ENCODE data around the gene CTSH. TPM values are rescaled to one million over a fixed set of nuclear protein-coding genes. Genes with fewer than 3 reads are reported as not detected.

The CTSH gene
- total RNA-seq, 1 experiment from 2014 or later, result 327 TPM

DNA sequence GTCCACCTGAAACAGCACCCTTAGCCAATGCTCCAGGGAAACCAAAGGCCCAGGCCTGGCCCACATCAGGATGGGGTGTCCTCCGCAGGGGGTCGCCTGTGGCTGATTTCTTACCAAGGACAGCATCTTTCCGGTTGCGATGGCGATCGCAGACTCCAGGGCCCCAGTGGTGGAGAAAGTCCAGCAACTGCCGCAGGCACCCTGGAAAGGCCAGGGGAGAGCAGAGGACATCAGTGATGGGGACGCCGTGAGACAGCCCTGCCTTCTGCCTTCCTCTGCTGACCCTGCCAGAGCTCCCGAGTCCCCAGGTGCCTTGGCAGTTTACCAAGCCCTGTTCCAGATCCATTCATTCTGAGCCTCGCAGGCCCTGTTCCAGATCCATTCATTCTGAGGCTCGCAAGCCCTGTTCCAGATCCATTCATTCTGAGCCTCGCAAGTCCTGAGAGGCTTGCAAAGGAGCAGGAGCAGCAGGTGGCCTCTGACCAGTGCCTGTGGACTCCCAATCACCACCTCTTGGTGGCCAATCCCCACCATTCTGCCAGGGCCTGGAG, 12.5 kb downstream of the CTSH start:
- no TSS peak for BruUV-seq (replicated peaks)

DNA sequence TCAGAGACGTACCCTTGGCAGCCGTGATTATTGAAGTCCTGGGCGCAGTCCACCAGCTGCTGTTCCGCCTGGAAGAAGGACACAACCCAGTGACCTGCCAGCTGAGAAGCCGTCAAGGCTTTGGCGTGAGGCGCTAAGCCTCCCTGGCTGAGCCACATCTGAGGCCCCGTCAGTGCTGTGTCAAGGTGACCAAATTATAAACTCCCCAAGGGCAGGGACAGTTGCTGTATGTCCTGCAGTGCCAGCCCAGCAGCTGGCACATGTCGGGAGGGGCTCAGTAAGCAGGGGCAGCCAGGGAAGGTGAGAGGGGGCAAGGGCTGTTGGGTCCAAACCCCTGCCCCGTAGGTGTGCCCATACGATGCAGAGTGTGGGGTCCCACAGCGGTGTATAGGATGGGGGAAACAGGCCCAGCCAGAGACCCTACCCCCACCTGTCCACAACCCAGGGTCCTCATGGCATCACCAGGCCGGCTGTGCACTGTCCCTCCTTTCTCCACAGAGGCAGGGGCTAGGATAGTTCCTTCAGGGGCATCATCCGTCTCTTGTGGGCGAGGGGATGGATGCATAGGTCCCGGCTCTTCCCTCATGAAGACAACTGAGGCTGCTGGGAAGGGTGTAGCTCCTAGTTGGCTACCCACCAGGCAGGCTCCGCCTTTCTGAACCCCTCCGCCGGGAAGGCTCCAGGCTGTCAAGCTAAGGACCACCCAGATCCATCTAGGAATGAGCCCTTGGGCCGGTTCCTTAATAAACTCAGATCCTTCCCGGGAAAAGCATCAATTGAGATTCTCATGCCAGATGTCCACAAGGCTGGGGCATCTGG, 13.2 kb downstream of the CTSH start:
- intact Hi-C loops (cut with micrococcal nuclease; ENCODE audit: unreplicated experiment), result no loop called here
- Mint-ChIP-seq H3K9me3 (ENCODE audit: low read depth, unreplicated experiment) (no peaks in the 10 kb centered on the region), H3K4me1 (ENCODE audit: low read depth, unreplicated experiment) (peaks cover 8% of the 10 kb centered on the region), H3K27ac (ENCODE audit: unreplicated experiment) (no peak overlapping the region), H3K4me3 (ENCODE audit: low read depth, unreplicated experiment) (no peak overlapping the region), H3K36me3 (ENCODE audit: insufficient read depth, unreplicated experiment) (peaks cover 66% of the 10 kb centered on the region), H3K27me3 (ENCODE audit: unreplicated experiment) (no peaks in the 10 kb centered on the region)
- no peak for DNase-seq
- CTCF ChIA-PET, result interaction anchor here (0.8 kb wide), 1 partner anchor 18 kb away, joined by 4 read pairs; no protein-coding TSS in a partner anchor
- TF ChIP-seq, protein P1, sequence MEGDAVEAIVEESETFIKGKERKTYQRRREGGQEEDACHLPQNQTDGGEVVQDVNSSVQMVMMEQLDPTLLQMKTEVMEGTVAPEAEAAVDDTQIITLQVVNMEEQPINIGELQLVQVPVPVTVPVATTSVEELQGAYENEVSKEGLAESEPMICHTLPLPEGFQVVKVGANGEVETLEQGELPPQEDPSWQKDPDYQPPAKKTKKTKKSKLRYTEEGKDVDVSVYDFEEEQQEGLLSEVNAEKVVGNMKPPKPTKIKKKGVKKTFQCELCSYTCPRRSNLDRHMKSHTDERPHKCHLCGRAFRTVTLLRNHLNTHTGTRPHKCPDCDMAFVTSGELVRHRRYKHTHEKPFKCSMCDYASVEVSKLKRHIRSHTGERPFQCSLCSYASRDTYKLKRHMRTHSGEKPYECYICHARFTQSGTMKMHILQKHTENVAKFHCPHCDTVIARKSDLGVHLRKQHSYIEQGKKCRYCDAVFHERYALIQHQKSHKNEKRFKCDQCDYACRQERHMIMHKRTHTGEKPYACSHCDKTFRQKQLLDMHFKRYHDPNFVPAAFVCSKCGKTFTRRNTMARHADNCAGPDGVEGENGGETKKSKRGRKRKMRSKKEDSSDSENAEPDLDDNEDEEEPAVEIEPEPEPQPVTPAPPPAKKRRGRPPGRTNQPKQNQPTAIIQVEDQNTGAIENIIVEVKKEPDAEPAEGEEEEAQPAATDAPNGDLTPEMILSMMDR (IDR thresholded peaks at IDR 0.05; ENCODE audit: unreplicated experiment), result no peak
- no TSS peak for BruUV-seq (replicated peaks)

More for the DNA sequence above, 12.5 kb downstream of the CTSH start:
- Mint-ChIP-seq H3K27ac (ENCODE audit: unreplicated experiment) (no peak overlapping the region), H3K36me3 (ENCODE audit: insufficient read depth, unreplicated experiment) (peaks cover 60% of the 10 kb centered on the region), H3K4me1 (ENCODE audit: low read depth, unreplicated experiment) (peaks cover 8% of the 10 kb centered on the region), H3K4me3 (ENCODE audit: low read depth, unreplicated experiment) (no peak overlapping the region), H3K9me3 (ENCODE audit: low read depth, unreplicated experiment) (no peaks in the 10 kb centered on the region), H3K27me3 (ENCODE audit: unreplicated experiment) (no peaks in the 10 kb centered on the region)
- CTCF ChIA-PET, result no interaction called here
- intact Hi-C loops (cut with micrococcal nuclease; ENCODE audit: unreplicated experiment), result no loop called here
- no peak for DNase-seq
- TF ChIP-seq, protein P1 (IDR thresholded peaks at IDR 0.05; ENCODE audit: unreplicated experiment), result no peak

DNA sequence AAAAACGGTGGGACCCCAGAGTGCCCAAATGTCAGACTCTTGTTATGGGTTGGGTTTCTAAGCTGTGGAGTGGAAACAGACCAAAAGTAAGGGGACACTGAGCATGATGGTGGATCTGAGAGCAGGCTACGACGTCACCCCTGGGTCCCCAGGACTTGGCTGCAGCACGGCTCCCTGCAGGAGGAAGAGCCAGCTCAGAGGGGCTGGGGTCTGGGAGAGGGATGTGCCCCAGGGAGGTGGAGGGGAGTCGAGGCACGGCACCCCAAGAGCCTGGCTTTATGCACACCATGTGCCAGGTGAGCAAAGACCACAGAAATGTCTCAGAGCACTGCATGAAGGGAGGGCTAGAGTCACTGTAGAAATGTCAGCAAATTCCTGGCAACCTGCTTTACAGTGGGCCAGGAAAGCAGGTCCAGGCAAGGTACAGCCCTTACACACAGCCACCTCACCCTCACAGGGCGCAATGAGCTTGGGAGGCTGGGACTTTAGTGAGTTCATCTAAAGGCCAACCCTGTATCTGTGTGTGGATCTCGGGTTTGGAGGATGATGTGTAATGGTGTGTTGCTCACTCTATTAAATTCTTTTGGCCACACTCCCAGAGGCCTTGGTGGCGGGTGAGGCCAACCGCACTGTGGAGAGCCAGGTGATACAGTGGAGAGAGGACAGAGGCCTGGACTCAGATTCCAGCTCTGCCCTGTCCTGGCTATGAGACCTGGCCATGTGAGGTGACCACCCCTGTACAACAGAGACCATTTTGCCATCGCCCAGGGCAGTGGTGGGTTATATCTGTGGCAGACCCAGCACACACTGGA, 14.1 kb downstream of the CTSH start:
- no peak overlapping the region for H3K27ac Mint-ChIP-seq (ENCODE audit: unreplicated experiment)
- intact Hi-C loops (cut with micrococcal nuclease; ENCODE audit: unreplicated experiment), result no loop called here
- BruUV-seq (replicated peaks), result no TSS peak
- H3K4me1 Mint-ChIP-seq (ENCODE audit: low read depth, unreplicated experiment), result peaks cover 8% of the 10 kb centered on the region
- no peak overlapping the region for H3K4me3 Mint-ChIP-seq (ENCODE audit: low read depth, unreplicated experiment)
- TF ChIP-seq, protein P1 (IDR thresholded peaks at IDR 0.05; ENCODE audit: unreplicated experiment), result no peak
- CTCF ChIA-PET, result interaction anchor here (0.8 kb wide), 1 partner anchor 19 kb away, joined by 4 read pairs; no protein-coding TSS in a partner anchor
- peaks cover 63% of the 10 kb centered on the region for H3K36me3 Mint-ChIP-seq (ENCODE audit: insufficient read depth, unreplicated experiment)
- no peaks in the 10 kb centered on the region for H3K9me3 Mint-ChIP-seq (ENCODE audit: low read depth, unreplicated experiment)
- peak; percentile 40 for DNase-seq
- H3K27me3 Mint-ChIP-seq (ENCODE audit: unreplicated experiment), result no peaks in the 10 kb centered on the region

DNA sequence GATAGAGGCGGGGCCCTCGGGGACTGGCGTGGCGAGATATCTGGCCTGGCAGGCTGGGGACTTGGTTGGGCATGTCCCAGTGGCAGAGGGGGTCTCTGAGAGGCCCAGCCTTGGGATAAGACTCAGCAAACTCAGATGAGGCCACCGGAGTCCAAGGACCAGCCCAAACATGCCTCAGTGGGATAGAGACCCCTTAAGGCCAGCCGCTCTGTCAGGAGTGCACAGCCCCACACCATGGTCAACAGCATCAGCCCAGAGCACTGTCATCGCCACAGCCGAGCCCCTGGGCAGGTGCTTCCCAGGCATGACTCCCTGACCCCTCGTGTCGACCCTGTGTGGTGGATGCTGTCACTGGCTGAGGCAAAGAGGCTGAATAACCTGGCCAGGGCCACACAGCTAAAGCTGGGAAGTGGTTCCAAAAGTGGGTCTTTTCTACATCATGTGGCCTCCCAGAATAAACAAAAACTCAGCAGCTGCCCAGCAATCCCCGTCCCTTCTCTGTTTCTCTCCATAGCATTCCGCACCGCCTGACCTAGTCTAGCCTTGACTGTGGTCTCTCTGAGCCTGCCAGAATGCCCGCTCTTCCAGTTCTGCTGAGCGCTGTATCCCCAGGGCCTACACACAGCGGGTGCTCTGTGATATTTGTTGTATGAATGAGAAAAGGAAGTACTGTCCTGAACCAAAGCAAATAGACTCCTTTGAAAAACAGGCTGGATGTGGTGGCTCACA, 15.1 kb downstream of the CTSH start:
- TF ChIP-seq, protein P1 (IDR thresholded peaks at IDR 0.05; ENCODE audit: unreplicated experiment), result no peak
- H3K9me3 Mint-ChIP-seq (ENCODE audit: low read depth, unreplicated experiment), result no peaks in the 10 kb centered on the region
- intact Hi-C loops (cut with micrococcal nuclease; ENCODE audit: unreplicated experiment), result no loop called here
- BruUV-seq (replicated peaks), result no TSS peak
- H3K4me3 Mint-ChIP-seq (ENCODE audit: low read depth, unreplicated experiment), result no peak overlapping the region
- CTCF ChIA-PET, result no interaction called here
- DNase-seq, result no peak
- H3K27me3 Mint-ChIP-seq (ENCODE audit: unreplicated experiment), result no peaks in the 10 kb centered on the region
- H3K27ac Mint-ChIP-seq (ENCODE audit: unreplicated experiment), result no peak overlapping the region
- H3K4me1 Mint-ChIP-seq (ENCODE audit: low read depth, unreplicated experiment), result peaks cover 8% of the 10 kb centered on the region
- peaks cover 64% of the 10 kb centered on the region for H3K36me3 Mint-ChIP-seq (ENCODE audit: insufficient read depth, unreplicated experiment)

Measured in Calu3 (cell line).